ENCODE data around the gene SBNO1.

DNA sequence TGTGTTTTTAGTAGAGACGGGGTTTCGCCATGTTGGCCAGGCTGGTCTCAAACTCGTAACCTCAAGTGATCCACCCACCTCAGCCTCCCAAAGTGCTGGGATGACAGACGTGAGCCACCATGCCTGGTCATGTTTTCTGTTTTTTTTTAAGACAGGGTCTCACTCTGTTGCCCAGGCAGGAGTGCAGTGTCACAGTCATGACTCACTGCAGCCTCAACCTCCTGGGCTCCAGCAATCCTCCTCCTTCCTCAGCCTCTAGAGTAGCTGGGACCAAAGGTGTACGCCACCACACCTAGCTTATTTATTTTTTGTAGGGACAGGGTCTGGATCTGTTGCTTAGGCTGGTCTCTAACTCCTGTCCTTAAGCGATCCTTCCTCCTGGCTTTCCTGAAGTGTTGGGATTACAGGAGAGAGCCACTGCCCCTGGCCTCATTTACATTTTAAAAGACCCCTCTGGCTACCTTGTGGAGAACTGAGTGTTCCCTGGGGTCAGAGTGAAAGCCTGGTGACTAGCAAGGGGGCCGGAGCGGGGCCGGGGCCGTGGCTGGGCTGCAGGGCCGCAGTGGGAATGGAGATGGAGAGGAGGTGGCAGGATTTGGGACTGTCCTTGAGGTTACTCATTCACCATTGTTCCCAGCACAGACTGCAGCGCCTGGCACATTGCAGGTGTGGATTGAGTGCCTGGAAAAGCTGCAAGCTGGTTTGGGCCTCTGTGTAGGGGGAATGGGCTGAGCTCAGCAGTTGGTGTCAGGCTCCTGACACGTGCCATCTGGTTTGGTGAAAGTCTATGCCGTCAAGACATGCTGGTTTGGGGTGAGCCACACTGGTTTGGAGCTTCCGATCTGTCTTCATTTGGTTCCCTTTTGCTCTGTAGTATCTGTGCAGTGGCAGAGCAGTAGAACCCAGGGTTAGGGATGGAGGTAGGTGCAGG, 37.4 kb upstream of the SBNO1 start:
- TF ChIP-seq, protein P1, sequence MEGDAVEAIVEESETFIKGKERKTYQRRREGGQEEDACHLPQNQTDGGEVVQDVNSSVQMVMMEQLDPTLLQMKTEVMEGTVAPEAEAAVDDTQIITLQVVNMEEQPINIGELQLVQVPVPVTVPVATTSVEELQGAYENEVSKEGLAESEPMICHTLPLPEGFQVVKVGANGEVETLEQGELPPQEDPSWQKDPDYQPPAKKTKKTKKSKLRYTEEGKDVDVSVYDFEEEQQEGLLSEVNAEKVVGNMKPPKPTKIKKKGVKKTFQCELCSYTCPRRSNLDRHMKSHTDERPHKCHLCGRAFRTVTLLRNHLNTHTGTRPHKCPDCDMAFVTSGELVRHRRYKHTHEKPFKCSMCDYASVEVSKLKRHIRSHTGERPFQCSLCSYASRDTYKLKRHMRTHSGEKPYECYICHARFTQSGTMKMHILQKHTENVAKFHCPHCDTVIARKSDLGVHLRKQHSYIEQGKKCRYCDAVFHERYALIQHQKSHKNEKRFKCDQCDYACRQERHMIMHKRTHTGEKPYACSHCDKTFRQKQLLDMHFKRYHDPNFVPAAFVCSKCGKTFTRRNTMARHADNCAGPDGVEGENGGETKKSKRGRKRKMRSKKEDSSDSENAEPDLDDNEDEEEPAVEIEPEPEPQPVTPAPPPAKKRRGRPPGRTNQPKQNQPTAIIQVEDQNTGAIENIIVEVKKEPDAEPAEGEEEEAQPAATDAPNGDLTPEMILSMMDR (IDR thresholded peaks at IDR 0.05) = no peak
- no peak for TF ChIP-seq POLR2A (IDR thresholded peaks at IDR 0.05)
